Activated CD8-positive, alpha-beta memory T cell treated with anti-CD3 and anti-CD28 coated beads, Interleukin-2, amount 10 ng/mL, durations not matched to agents 7 days and 5 days (primary cell): ENCODE data around the gene FMO1. TPM values are rescaled to one million over a fixed set of nuclear protein-coding genes. Genes with fewer than 3 reads are reported as not detected.
"Not testable (repeated sequence)": the region's sequence is repeated elsewhere in the genome, so short reads cannot be mapped to it uniquely, and the experiment has no call there.

ENCODE experiments used
- ATAC-seq: fragments of 150-1000 bp; cut with Tn5 transposase; one replicate; pipeline ENCODE4 v1.10.0; 2021; ENCODE audit warnings: moderate library complexity
- CTCF ChIA-PET: fragments of 350-600 bp; sonication (Branson Sonifier 250); formaldehyde crosslinking; loops from one replicate; lab custom pipeline; 2021; ENCODE audit warnings: antibody characterized with exemption; lab: Charles Lee
- DNase-seq: peaks from one replicate; pipeline ENCODE4 v3.0.0-alpha.2; 2020
- H3K27ac Mint-ChIP-seq: one replicate; pipeline ENCODE4 v1.8.0; 2021; ENCODE audit warnings: mild to moderate bottlenecking, mixed read lengths
- H3K27me3 Mint-ChIP-seq: one replicate; pipeline ENCODE4 v1.8.0; 2021; ENCODE audit warnings: mixed read lengths
- H3K36me3 Mint-ChIP-seq: one replicate; pipeline ENCODE4 v1.8.0; 2021; ENCODE audit warnings: mild to moderate bottlenecking, mixed read lengths
- H3K4me1 Mint-ChIP-seq: one replicate; pipeline ENCODE4 v1.8.0; 2021; ENCODE audit warnings: mixed read lengths
- H3K4me3 Mint-ChIP-seq: one replicate; pipeline ENCODE4 v1.8.0; 2021; ENCODE audit warnings: mild to moderate bottlenecking, moderate library complexity, mixed read lengths
- H3K9me3 Mint-ChIP-seq: one replicate; pipeline ENCODE4 v1.8.0; 2022; ENCODE audit warnings: low read depth, mixed read lengths
- total RNA-seq, 2 experiments: library from RNA; stranded (reverse); gene quantifications; one replicate each; pipeline ENCODE4 v1.2.3, GENCODE V29; 2021

Gene FMO1
- total RNA-seq, 2 experiments from 2014 or later = not detected

DNA sequence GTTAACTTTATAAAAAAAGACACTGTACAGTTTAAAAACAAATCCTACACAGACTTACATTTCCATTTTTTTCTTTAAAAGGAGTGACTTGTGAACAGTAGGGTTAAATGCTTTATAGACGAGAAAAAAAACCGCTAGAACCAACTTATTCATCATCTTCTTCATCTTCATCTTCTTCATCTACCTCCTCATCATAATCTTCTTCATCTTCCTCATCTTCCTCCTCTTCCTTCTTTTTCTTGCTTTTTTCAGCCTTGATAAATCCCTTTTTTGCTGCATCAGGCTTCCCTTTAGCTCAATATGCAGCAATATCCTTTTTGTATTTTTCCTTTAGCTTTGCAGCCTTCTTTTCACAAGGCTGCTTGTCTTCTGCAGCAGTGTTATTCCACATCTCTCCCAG lies 22.5 kb downstream of the FMO1 start:
- DNase-seq = no peak
- CTCF ChIA-PET = no interaction called here
- peaks cover 31% of the 10 kb centered on the region for H3K27me3 Mint-ChIP-seq
- no peaks in the 10 kb centered on the region for H3K36me3 Mint-ChIP-seq
- no peaks in the 10 kb centered on the region for H3K9me3 Mint-ChIP-seq
- H3K27ac Mint-ChIP-seq = no peak overlapping the region
- H3K4me1 Mint-ChIP-seq = no peaks in the 10 kb centered on the region
- ATAC-seq = no peak
- no peak overlapping the region for H3K4me3 Mint-ChIP-seq

DNA sequence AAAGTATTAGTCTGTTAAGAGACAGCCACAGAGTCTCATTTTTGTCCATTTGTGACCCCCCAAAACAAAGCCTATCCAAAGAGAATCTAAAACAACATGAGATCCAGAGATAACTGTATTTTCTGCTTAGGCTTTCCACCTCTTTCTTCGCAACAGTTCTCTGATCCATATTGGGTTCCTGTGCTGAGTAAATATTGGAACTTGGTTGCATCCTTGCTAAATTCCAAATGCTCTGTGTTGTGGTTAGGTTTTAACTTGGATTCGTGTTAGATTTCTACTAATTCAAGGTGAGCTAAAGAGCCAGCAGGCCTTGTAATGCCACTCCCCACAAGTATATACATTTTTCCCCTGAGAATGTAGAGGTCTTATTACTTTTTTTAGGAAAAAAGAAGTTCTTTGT lies 29.2 kb downstream of the FMO1 start:
- Mint-ChIP-seq H3K4me1 (no peaks in the 10 kb centered on the region), H3K36me3 (no peaks in the 10 kb centered on the region), H3K4me3 (no peak overlapping the region), H3K27me3 (peaks cover 22% of the 10 kb centered on the region), H3K27ac (no peak overlapping the region), H3K9me3 (no peaks in the 10 kb centered on the region)
- no peak for DNase-seq
- ATAC-seq = no peak
- CTCF ChIA-PET = no interaction called here

DNA sequence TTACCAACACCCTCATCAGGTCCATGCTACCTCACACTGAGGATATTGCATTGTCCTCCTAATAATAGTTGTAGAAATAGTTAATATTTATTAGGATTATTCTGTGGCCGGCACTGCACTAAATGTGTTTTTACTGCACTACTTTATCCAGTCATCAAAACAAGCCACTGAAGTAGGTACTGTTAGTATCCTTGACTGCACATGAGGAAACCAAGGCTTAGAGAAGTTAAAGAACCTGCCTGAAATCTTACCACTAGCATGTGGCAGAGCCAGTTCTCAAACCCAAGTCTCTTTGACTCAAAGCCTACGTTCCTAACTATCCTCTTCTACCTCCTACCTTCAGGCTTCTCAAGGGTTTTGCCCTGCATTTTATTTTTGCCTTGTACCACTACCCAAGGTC lies 30.9 kb downstream of the FMO1 start:
- Mint-ChIP-seq H3K4me3 (no peak overlapping the region), H3K36me3 (no peaks in the 10 kb centered on the region), H3K4me1 (no peaks in the 10 kb centered on the region), H3K27me3 (peaks cover 28% of the 10 kb centered on the region), H3K9me3 (no peaks in the 10 kb centered on the region), H3K27ac (no peak overlapping the region)
- CTCF ChIA-PET = interaction anchor here (0.7 kb wide), 1 partner anchor 15 kb away, joined by 3 read pairs; no protein-coding TSS in a partner anchor
- no peak for ATAC-seq
- DNase-seq = no peak

DNA sequence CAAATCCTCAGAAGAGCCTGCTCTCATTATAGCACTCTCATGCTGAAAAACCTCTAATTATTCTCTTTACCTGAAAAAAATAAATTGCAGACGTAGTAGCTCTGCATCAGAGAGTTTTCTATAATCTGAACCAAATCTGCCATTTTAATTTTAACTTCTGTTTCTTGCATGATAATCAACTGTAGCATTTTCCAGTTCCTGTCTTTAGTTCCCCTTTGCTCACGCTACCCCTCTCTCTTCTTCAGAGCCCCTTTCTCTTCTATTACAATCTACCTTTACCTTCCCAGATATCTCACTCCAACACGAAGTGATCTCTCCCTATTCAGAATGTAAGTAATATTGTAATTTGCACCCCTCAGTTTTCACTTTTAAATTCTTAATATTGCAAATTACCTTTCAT lies 31.4 kb downstream of the FMO1 start:
- DNase-seq (no peak), ATAC-seq (no peak)
- CTCF ChIA-PET = no interaction called here
- H3K4me1 Mint-ChIP-seq = no peaks in the 10 kb centered on the region
- H3K27ac Mint-ChIP-seq = no peak overlapping the region
- H3K36me3 Mint-ChIP-seq = no peaks in the 10 kb centered on the region
- no peaks in the 10 kb centered on the region for H3K9me3 Mint-ChIP-seq
- H3K27me3 Mint-ChIP-seq = peaks cover 29% of the 10 kb centered on the region
- H3K4me3 Mint-ChIP-seq = no peak overlapping the region

DNA sequence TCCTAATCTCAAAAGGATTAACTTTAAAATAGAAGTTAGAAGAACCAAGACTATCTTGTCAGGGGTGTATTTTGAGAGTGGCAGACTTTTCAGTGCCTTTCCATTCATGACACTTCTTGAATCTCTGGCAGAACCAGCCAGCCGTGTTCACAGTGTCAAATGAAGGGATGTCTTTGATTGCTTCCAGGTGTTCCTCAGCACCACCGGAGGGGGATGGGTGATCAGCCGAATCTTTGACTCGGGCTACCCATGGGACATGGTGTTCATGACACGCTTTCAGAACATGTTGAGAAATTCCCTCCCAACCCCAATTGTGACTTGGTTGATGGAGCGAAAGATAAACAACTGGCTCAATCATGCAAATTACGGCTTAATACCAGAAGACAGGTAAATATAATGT lies 32.3 kb downstream of the FMO1 start:
- no peak for DNase-seq
- no peak overlapping the region for H3K4me3 Mint-ChIP-seq
- peaks cover 31% of the 10 kb centered on the region for H3K27me3 Mint-ChIP-seq
- no peak overlapping the region for H3K27ac Mint-ChIP-seq
- no peaks in the 10 kb centered on the region for H3K4me1 Mint-ChIP-seq
- H3K9me3 Mint-ChIP-seq = no peaks in the 10 kb centered on the region
- no peaks in the 10 kb centered on the region for H3K36me3 Mint-ChIP-seq
- ATAC-seq = no peak
- CTCF ChIA-PET = no interaction called here

DNA sequence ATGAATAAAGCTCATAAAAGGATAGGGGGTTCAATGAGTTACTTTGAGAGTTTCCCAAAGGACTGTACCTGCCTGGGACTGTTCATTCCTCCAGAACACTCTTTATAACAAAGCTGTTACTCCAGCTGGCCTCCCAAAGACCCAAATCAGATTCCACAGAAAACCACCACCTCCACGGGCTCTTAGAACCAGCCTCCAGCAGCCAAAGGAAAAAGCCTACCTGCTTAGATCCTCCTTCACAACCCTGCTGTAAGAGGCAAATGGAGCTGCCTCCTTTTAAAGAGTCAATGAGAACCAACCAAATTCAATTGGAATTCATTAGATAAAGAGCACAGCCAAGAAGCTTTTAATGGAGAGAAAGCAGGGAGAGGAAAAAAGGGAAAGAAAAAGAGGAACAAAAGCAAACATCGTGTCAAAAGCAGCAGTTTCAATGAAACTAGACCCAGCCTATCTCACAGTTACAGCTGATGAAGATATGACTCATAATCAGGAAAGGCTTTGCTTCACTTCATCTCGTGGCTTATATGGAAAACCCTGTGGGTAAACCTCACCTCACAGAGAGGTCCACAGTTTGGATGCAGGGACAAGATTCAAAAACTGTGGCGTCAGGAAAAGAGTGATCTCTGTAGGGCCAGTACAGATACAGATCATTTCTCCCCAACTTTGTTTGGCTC lies 37.9 kb downstream of the FMO1 start:
- CTCF ChIA-PET = no interaction called here
- peaks cover 7% of the 10 kb centered on the region for H3K4me1 Mint-ChIP-seq
- H3K4me3 Mint-ChIP-seq = no peak overlapping the region
- no peak overlapping the region for H3K27ac Mint-ChIP-seq
- no peak for DNase-seq
- no peaks in the 10 kb centered on the region for H3K9me3 Mint-ChIP-seq
- ATAC-seq = no peak
- H3K36me3 Mint-ChIP-seq = no peaks in the 10 kb centered on the region
- peaks cover 38% of the 10 kb centered on the region for H3K27me3 Mint-ChIP-seq

DNA sequence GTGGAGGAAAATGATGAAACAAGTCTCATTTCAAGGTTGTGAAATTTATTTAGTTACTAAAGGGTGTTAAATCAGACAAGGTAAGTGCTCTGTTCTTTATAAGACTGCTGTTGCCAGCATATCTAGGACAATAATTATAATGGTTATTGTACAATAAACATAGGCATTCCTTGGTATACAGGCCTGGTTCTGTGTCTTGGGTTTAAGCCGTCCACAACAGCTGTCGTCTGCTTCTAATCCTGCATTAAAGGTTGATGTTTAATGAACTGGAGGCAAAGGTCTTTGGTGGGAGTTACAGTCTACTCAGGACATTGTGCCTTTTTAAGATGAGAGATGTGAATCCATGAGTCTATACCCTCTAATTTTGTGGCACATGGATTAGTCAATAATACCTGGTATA lies 42.3 kb downstream of the FMO1 start:
- Mint-ChIP-seq H3K36me3 (no peaks in the 10 kb centered on the region), H3K9me3 (no peaks in the 10 kb centered on the region), H3K4me3 (no peak overlapping the region), H3K27ac (no peak overlapping the region), H3K27me3 (peaks cover 21% of the 10 kb centered on the region), H3K4me1 (peaks cover 7% of the 10 kb centered on the region)
- DNase-seq = no peak
- CTCF ChIA-PET = no interaction called here
- no peak for ATAC-seq

DNA sequence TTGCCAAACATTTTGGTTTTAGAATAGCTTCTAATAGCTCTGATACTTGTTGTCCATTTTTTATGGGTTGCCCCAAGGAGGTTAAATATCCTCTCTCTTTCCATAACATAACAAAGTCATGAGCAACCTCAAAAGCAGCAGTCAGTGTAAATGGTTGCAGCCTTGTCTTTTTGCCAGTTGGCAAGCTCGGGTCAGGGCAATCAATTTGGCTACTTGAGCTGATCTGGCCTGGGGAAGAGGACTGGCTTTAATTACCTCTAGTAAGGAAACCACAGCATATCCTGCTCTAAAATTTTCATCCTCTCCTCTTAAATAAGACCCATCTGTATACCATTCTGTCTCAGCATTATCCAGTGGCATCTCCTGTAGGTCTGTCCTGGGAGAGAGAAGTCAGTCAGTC lies 44.5 kb downstream of the FMO1 start:
- CTCF ChIA-PET = no interaction called here
- Mint-ChIP-seq H3K36me3 (no peaks in the 10 kb centered on the region), H3K27me3 (peaks cover 12% of the 10 kb centered on the region), H3K4me1 (no peaks in the 10 kb centered on the region), H3K9me3 (no peaks in the 10 kb centered on the region), H3K4me3 (no peak overlapping the region), H3K27ac (no peak overlapping the region)
- ATAC-seq (no peak), DNase-seq (no peak)

DNA sequence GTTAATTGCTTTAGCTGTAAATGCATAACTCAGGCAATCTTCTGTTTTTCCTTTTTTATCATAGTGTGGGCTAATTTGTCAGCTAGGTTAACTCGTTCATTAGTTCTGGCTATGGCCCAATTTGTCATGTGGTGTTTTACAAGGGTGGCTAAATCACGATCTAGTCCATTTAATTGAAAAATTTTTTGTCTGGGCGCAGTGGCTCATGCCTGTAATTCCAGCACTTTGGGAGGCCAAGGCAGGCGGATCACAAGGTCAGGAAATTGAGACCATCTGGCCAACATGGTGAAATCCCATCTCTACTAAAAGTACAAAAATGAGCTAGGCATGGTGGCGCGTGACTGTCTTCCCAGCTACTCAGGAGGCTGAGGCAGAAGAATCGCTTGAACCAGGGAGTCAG lies 47.1 kb downstream of the FMO1 start:
- CTCF ChIA-PET = interaction anchor here (0.9 kb wide), 1 partner anchor 18 kb away, joined by 3 read pairs; the partner anchor contains the start of gene FMO4
- not testable (repeated sequence) for H3K9me3 Mint-ChIP-seq, H3K27me3 Mint-ChIP-seq, H3K4me3 Mint-ChIP-seq, ATAC-seq, H3K36me3 Mint-ChIP-seq, H3K27ac Mint-ChIP-seq, H3K4me1 Mint-ChIP-seq, DNase-seq

DNA sequence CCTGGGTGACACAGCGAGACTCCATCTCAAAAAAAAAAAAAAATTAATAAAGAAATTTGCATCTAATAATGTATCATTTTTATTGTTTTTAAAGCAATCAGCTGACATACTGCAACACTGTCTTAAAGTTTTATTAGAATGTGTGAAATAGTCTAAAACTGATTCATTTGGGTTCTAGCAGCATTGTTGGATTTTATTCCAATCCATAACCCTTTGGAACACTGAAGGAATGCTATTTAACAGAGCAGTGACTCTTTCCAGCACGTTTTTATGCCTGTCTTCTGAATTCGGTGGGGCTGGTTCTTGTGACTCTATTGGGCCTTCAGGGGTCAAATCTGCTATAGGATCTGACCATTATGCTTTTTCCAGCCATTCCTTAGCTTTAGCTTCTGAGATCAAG lies 47.5 kb downstream of the FMO1 start:
- DNase-seq (no peak), ATAC-seq (no peak)
- H3K36me3 Mint-ChIP-seq = no peaks in the 10 kb centered on the region
- H3K4me1 Mint-ChIP-seq = no peaks in the 10 kb centered on the region
- peaks cover 7% of the 10 kb centered on the region for H3K9me3 Mint-ChIP-seq
- CTCF ChIA-PET = interaction anchor here (0.9 kb wide), 1 partner anchor 18 kb away, joined by 3 read pairs; the partner anchor contains the start of gene FMO4
- no peak overlapping the region for H3K27ac Mint-ChIP-seq
- H3K27me3 Mint-ChIP-seq = peaks cover 9% of the 10 kb centered on the region
- H3K4me3 Mint-ChIP-seq = no peak overlapping the region

DNA sequence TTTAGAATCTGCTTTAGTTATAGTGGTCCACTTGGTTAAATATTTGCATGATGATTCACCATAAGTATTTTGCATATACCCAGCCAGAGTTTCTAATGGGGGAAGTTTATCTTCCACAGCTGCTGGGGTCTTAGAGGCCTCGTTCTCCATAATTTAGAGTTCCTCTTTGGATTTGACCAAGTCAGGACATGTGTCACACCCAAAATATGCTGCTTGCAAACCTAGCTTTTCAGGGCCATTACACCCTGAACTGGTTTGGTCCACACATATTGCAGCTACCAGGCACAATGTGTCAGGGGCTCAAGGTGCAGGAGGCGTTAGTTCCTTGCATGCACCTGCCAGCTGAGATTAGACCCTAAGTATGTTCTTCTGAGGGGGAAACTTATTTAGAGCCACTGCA lies 48.6 kb downstream of the FMO1 start:
- Mint-ChIP-seq H3K27ac (no peak overlapping the region), H3K4me1 (no peaks in the 10 kb centered on the region), H3K27me3 (peaks cover 9% of the 10 kb centered on the region), H3K9me3 (peaks cover 8% of the 10 kb centered on the region), H3K4me3 (no peak overlapping the region), H3K36me3 (no peaks in the 10 kb centered on the region)
- ATAC-seq = no peak
- CTCF ChIA-PET = no interaction called here
- no peak for DNase-seq

DNA sequence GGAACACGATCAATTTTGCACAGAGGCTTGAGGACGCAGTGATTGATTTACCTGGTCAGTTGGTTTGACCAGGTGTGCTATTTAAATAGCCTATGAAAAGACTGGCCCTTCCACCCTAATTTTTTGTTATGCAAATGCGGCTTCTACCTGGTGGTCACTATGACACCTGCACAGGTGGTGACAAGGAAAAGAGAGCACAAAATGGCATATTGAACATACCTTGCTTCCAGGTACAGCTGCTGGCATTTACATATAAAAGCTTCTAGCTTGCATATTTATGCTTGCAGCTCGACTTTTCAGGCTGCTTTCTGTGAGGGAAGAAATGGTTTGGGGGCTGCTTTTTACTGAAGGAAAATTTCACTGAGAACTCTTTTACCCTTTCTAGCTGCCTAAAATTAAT lies 50.4 kb downstream of the FMO1 start:
- H3K36me3 Mint-ChIP-seq = no peaks in the 10 kb centered on the region
- H3K27ac Mint-ChIP-seq = no peak overlapping the region
- no peak overlapping the region for H3K4me3 Mint-ChIP-seq
- CTCF ChIA-PET = no interaction called here
- H3K4me1 Mint-ChIP-seq = no peaks in the 10 kb centered on the region
- H3K9me3 Mint-ChIP-seq = peaks cover 8% of the 10 kb centered on the region
- DNase-seq (no peak), ATAC-seq (no peak)
- H3K27me3 Mint-ChIP-seq = peaks cover 17% of the 10 kb centered on the region

DNA sequence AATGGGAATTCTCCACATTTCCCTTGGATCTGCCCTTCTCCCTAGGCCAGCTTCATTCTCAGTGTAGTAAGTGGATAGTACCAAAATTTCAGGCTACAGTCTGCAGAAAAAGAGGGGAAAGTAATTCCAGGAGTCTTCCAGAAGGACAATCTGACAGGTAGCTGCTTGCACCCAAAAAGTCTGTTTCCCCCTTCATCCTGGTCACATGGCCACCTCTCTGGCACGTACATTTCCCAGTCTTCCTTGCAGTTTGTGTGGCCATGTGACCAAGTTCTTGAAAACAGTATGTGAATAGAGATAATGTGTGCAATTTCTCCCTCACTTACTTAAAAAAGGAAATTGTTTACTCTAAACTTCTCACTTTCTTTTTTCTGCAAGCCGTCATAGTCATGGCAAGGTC lies 51.0 kb downstream of the FMO1 start:
- peaks cover 17% of the 10 kb centered on the region for H3K27me3 Mint-ChIP-seq
- peaks cover 8% of the 10 kb centered on the region for H3K9me3 Mint-ChIP-seq
- no peaks in the 10 kb centered on the region for H3K4me1 Mint-ChIP-seq
- ATAC-seq (no peak), DNase-seq (no peak)
- no peaks in the 10 kb centered on the region for H3K36me3 Mint-ChIP-seq
- CTCF ChIA-PET = no interaction called here
- no peak overlapping the region for H3K4me3 Mint-ChIP-seq
- no peak overlapping the region for H3K27ac Mint-ChIP-seq

DNA sequence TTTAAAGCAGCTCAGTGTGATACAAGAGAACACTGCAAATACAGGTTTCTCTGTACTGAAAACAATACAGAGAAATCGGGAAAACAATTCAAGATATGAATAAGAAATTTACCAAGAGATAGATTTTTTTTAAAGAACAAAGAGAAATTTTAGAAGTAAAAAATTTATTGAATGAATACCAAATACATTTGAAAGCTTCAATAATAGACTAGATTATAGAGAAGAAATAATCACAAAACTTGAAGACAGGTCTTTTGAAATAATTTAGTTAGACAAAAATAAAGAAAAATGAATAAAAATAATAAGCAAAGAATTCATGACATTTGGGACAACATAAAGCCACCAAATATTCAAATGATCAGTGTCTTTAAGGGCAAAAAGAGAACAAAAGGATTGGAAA lies 52.1 kb downstream of the FMO1 start:
- no peak for ATAC-seq
- Mint-ChIP-seq H3K4me1 (no peaks in the 10 kb centered on the region), H3K9me3 (peaks cover 8% of the 10 kb centered on the region), H3K27ac (no peak overlapping the region), H3K27me3 (peaks cover 11% of the 10 kb centered on the region), H3K36me3 (no peaks in the 10 kb centered on the region), H3K4me3 (no peak overlapping the region)
- DNase-seq = no peak
- CTCF ChIA-PET = interaction anchor here (1.1 kb wide), 1 partner anchor 13 kb away, joined by 3 read pairs; the partner anchor contains the start of gene FMO4
